A673 (cell line): ENCODE results near the gene COG7. TPM values are rescaled to one million over a fixed set of nuclear protein-coding genes. Genes with fewer than 3 reads are reported as not detected.
"Not testable (repeated sequence)": the region's sequence is repeated elsewhere in the genome, so short reads cannot be mapped to it uniquely, and the experiment has no call there.

Experiments used
- BruUV-seq: library from RNA; stranded (reverse); fragments of 400-500 nt; replicated peaks from 2 replicates; lab custom pipeline; 2021; lab: Mats Ljungman, UMichigan
- CTCF ChIA-PET: fragments of 300-600 bp; sonication (Branson Sonifier 250); formaldehyde crosslinking; loops from one replicate; lab custom pipeline; 2022; ENCODE audit warnings: antibody characterized with exemption; lab: Charles Lee
- POLR2A ChIA-PET: fragments of 300-600 bp; sonication (Branson Sonifier 250); formaldehyde crosslinking; loops from one replicate; lab custom pipeline; 2022; ENCODE audit warnings: antibody characterized with exemption; ENCODE audit not compliant: low non-redundant PET; lab: Charles Lee
- DNase-seq: peaks from one replicate; pipeline ENCODE4 v3.0.0-alpha.2; 2015; ENCODE audit warnings: low spot score
- H3K27ac ChIP-seq: fragments of 200-600 bp; sonication (generic); 2 replicates; pipeline ENCODE4 v1.5.1; 2016; ENCODE audit warnings: mixed run types, low read depth, mild to moderate bottlenecking, mixed read lengths, antibody characterized with exemption, low read length; ENCODE audit not compliant: poor library complexity, severe bottlenecking
- H3K27me3 ChIP-seq: fragments of 200-600 bp; sonication (generic); replicated peaks from 2 replicates; pipeline ENCODE4 v1.6.1; 2017; ENCODE audit warnings: mixed run types, low read depth, mild to moderate bottlenecking, mixed read lengths, antibody characterized with exemption, low read length; ENCODE audit not compliant: insufficient read depth, poor library complexity
- H3K36me3 ChIP-seq: fragments of 200-600 bp; sonication (generic); 2 replicates; pipeline ENCODE4 v1.6.1; 2016; ENCODE audit warnings: mixed run types, mild to moderate bottlenecking, mixed read lengths, antibody characterized with exemption, low read length; ENCODE audit not compliant: insufficient read depth, poor library complexity, severe bottlenecking
- H3K4me1 ChIP-seq: fragments of 200-600 bp; sonication (generic); 2 replicates; pipeline ENCODE4 v1.6.1; 2017; ENCODE audit warnings: mixed run types, mild to moderate bottlenecking, mixed read lengths, antibody characterized with exemption, low read length; ENCODE audit not compliant: insufficient read depth, poor library complexity, severe bottlenecking
- H3K4me3 ChIP-seq: fragments of 200-600 bp; sonication (generic); 2 replicates; pipeline ENCODE4 v1.5.1; 2016; ENCODE audit warnings: low read depth, mixed run types, mild to moderate bottlenecking, mixed read lengths, low read length; ENCODE audit not compliant: poor library complexity, severe bottlenecking
- H3K9me3 ChIP-seq: fragments of 200-600 bp; sonication (generic); 2 replicates; pipeline ENCODE4 v1.6.1; 2016; ENCODE audit warnings: mixed run types, low read depth, mild to moderate bottlenecking, mixed read lengths, antibody characterized with exemption, low read length; ENCODE audit not compliant: poor library complexity, severe bottlenecking
- EZH2 ChIP-seq: fragments of 200-600 bp; sonication (generic); IDR thresholded peaks from 2 replicates; pipeline ENCODE4 v1.6.1; 2017; ENCODE audit warnings: borderline replicate concordance, low read depth, mild to moderate bottlenecking, mixed read lengths, antibody characterized with exemption, low read length; ENCODE audit not compliant: poor library complexity, severe bottlenecking
- intact Hi-C: fragments of 100-400 bp; cut with micrococcal nuclease; formaldehyde crosslinking; loops from one replicate; pipeline ENCODE4 v1.10.0; 2022; ENCODE audit not compliant: unreplicated experiment
- total RNA-seq: library from RNA; stranded (reverse); gene quantifications from 2 replicates; pipeline ENCODE4 v1.2.3, GENCODE V29; 2021
- TF ChIP-seq, protein P1 (sequence below): fragments of 300-800, 200-600 bp; sonication (generic); conservative IDR thresholded peaks from 2 replicates; pipeline ENCODE4 v1.5.1; 2017; ENCODE audit warnings: low read depth, mild to moderate bottlenecking, antibody characterized with exemption, low read length, moderate library complexity, mixed read lengths

The COG7 gene
- total RNA-seq, 1 experiment from 2014 or later = 33.8 TPM

DNA sequence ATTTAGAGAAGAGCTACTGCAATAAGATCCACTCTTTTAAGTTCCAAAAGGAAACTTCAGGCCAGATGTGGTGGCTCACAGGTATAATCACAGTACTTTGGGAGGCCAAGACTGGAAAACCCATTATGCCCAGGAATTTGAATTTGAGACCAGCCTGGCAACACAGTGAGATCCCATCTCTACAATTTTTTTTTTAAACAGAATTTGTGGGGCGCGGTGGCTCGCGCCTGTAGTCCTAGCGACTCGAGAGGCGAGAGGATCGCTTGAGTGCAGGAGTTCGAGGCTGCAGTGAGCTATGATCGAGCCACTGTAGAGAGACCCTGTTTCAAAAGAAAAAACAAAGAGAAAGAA, 793 bp downstream of the COG7 start:
- DNase-seq = no peak
- no peaks in the 10 kb centered on the region for H3K36me3 ChIP-seq
- no peaks in the 10 kb centered on the region for H3K27me3 ChIP-seq
- ChIA-PET CTCF (interaction anchor here (2.1 kb wide), 1 partner anchor 17 kb away, joined by 9 read pairs; no protein-coding TSS in a partner anchor), POLR2A (interaction anchor here (0.7 kb wide), 1 partner anchor 119 kb away, joined by 4 read pairs; no protein-coding TSS in a partner anchor)
- H3K4me3 ChIP-seq = peak overlapping the region; percentile 85
- TF ChIP-seq, protein P1, sequence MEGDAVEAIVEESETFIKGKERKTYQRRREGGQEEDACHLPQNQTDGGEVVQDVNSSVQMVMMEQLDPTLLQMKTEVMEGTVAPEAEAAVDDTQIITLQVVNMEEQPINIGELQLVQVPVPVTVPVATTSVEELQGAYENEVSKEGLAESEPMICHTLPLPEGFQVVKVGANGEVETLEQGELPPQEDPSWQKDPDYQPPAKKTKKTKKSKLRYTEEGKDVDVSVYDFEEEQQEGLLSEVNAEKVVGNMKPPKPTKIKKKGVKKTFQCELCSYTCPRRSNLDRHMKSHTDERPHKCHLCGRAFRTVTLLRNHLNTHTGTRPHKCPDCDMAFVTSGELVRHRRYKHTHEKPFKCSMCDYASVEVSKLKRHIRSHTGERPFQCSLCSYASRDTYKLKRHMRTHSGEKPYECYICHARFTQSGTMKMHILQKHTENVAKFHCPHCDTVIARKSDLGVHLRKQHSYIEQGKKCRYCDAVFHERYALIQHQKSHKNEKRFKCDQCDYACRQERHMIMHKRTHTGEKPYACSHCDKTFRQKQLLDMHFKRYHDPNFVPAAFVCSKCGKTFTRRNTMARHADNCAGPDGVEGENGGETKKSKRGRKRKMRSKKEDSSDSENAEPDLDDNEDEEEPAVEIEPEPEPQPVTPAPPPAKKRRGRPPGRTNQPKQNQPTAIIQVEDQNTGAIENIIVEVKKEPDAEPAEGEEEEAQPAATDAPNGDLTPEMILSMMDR = no peak
- TF ChIP-seq EZH2 = no peak
- H3K4me1 ChIP-seq = no peaks in the 10 kb centered on the region
- intact Hi-C loops = no loop called here
- peak overlapping the region; percentile 86 for H3K27ac ChIP-seq
- H3K9me3 ChIP-seq = no peaks in the 10 kb centered on the region
- no TSS peak for BruUV-seq

DNA sequence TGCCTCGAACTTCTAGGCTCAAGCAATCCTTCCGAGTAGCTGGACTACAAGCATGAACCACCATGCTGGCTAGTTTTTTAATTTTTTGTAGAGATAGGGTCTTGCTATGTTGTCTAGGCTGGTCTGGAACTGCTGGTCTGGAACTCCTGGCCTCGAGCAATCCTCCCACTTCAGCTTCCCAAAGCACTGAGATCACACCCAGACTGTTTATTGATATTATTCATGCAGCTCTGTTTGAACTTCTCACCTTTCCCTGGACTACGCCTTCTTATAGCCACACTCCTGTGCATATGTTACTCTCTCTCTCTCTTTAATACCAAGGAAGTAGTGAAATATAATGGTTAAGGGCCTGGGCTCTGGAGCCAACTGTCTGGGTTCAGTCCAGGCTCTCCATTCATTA, 4.6 kb downstream of the COG7 start:
- CTCF ChIA-PET = no interaction called here
- POLR2A ChIA-PET = no interaction called here
- no peak for DNase-seq

DNA sequence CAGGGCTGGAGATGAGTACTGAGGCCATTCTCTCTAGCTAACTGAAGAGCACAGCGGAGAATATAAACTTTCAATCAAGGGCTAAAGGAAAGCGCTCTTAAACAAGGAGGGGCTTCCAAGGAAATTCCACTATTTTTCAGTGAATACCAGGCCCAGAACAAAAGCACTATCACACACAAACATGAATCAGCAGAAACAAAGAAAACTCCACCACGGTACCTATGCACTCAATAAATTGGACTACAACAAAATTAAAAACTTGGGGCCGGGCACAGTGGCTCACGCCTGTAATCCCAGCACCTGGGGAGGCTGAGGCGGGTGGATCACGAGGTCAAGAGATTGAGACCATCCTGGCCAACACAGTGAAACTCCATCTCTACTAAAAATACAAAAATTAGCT, 15.4 kb downstream of the COG7 start:
- CTCF ChIA-PET = interaction anchor here (0.7 to 1.0 kb wide), 2 partner anchors 160 to 538 kb away, joined by 3 to 5 read pairs; no protein-coding TSS in a partner anchor
- POLR2A ChIA-PET, H3K9me3 ChIP-seq, H3K27me3 ChIP-seq, DNase-seq, H3K4me3 ChIP-seq, BruUV-seq: not testable (repeated sequence)
- intact Hi-C loops = loop anchor here (5.0 to 10.0 kb wide), 3 partner anchors 373 to 540 kb away; no protein-coding TSS in a partner anchor
- peaks cover 30% of the 10 kb centered on the region for H3K4me1 ChIP-seq
- H3K27ac ChIP-seq = peak overlapping the region; percentile 72
- peaks cover 40% of the 10 kb centered on the region for H3K36me3 ChIP-seq

More for the DNA sequence above, 4.6 kb downstream of the COG7 start:
- Histone ChIP-seq H3K27me3 (no peaks in the 10 kb centered on the region), H3K4me3 (no peak overlapping the region), H3K27ac (no peak overlapping the region), H3K9me3 (no peaks in the 10 kb centered on the region), H3K36me3 (peaks cover 21% of the 10 kb centered on the region), H3K4me1 (no peaks in the 10 kb centered on the region)
- no peak for TF ChIP-seq EZH2
- TF ChIP-seq, protein P1 = no peak
- intact Hi-C loops = no loop called here
- no TSS peak for BruUV-seq

- POLR2A ChIA-PET = no interaction called here
These were observed 16.0 kb downstream of the COG7 start for GRCh38 chr16:23436951-23437350.

More at GRCh38 chr16:23436951-23437350, 16.0 kb downstream of the COG7 start:
- CTCF ChIA-PET = interaction anchor here (1.0 kb wide), 1 partner anchor 538 kb away, joined by 5 read pairs; no protein-coding TSS in a partner anchor
- intact Hi-C loops = loop anchor here (5.0 to 10.0 kb wide), 3 partner anchors 372 to 540 kb away; no protein-coding TSS in a partner anchor
- DNase-seq = no peak
- Histone ChIP-seq H3K27ac (peak overlapping the region; percentile 72), H3K4me1 (peaks cover 30% of the 10 kb centered on the region), H3K9me3 (no peaks in the 10 kb centered on the region), H3K27me3 (no peaks in the 10 kb centered on the region), H3K4me3 (no peak overlapping the region), H3K36me3 (peaks cover 40% of the 10 kb centered on the region)
- TF ChIP-seq EZH2 = no peak
- TF ChIP-seq, protein P1 = no peak
- BruUV-seq = no TSS peak
